GM21528 (cell line): ENCODE measurements around the gene ALLC.

Source experiments
- ATAC-seq: cut with Tn5 transposase; IDR thresholded peaks from one replicate; pipeline ENCODE4 v1.9.1; 2021; ENCODE audit warnings: mild to moderate bottlenecking, moderate library complexity; ENCODE audit not compliant: unreplicated experiment, low FRiP score

Gene ALLC

GRCh38 chr2:3672861-3673678, 15.1 kb downstream of the ALLC start:
- ATAC-seq = no peak

- ATAC-seq = no peak
Measured at GRCh38 chr2:3674066-3674845, 16.3 kb downstream of the ALLC start.

- ATAC-seq = no peak
Measured at GRCh38 chr2:3675687-3676086, 17.7 kb downstream of the ALLC start.

GRCh38 chr2:3677436-3677835, 19.4 kb downstream of the ALLC start:
- ATAC-seq = no peak

GRCh38 chr2:3678212-3678611, 20.2 kb downstream of the ALLC start:
- no peak for ATAC-seq

GRCh38 chr2:3679180-3679579, 21.2 kb downstream of the ALLC start:
- ATAC-seq = no peak

GRCh38 chr2:3679616-3680393, 21.8 kb downstream of the ALLC start:
- ATAC-seq = no peak

GRCh38 chr2:3680548-3681345, 22.7 kb downstream of the ALLC start:
- ATAC-seq = no peak

- no peak for ATAC-seq
Measured at GRCh38 chr2:3681625-3682024, 23.6 kb downstream of the ALLC start.

GRCh38 chr2:3682811-3683210, 24.8 kb downstream of the ALLC start:
- ATAC-seq = no peak

- ATAC-seq = no peak
Measured at GRCh38 chr2:3683748-3684454, 25.9 kb downstream of the ALLC start.

GRCh38 chr2:3689998-3690748, 32.2 kb downstream of the ALLC start:
- ATAC-seq = no peak

- no peak for ATAC-seq
Measured at GRCh38 chr2:3692375-3692774, 34.4 kb downstream of the ALLC start.

GRCh38 chr2:3696545-3696944, 38.5 kb downstream of the ALLC start:
- no peak for ATAC-seq

GRCh38 chr2:3701071-3701470, 43.1 kb downstream of the ALLC start:
- no peak for ATAC-seq

- no peak for ATAC-seq
Measured at GRCh38 chr2:3703236-3703756, 45.3 kb downstream of the ALLC start, which contains the start of gene DCDC2C. DCDC2C (plus strand) TSS chr2:3703575; CDS start chr2:3703752, 177 bp downstream.

- ATAC-seq = no peak
Measured at GRCh38 chr2:3703757-3704355, 45.9 kb downstream of the ALLC start.

- ATAC-seq = no peak
Measured at GRCh38 chr2:3704692-3705091, 46.7 kb downstream of the ALLC start.
